ENCODE measurements around the gene SLC35B1. TPM values are rescaled to one million over a fixed set of nuclear protein-coding genes. Genes with fewer than 3 reads are reported as not detected.
"Not testable (repeated sequence)": the region's sequence is repeated elsewhere in the genome, so short reads cannot be mapped to it uniquely, and the experiment has no call there.

The SLC35B1 gene
- total RNA-seq, 3 donors from 2014 or later, result 33.0 to 44.1 (median 35.7) TPM

DNA sequence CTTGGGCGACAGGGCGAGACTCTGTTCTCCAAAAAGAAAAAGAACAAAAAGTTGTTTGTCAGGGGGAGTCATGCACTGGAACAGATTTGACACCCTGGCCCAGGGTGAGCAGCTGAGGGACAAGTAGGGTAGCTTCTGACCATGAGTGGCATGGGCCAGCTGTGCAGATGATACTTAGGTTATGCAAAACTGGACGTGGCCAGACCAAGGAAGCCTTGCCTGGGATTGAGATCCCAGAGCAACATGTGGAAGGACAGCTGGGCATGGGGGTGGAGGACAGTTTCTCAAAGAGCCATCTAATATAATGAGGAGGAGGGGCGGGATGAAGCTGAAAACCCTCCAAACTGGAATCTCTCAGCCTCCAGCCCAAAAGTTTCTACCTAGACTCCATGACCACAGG lies 19.6 kb upstream of the SLC35B1 start:
- intact Hi-C loops (cut with DNase I; ENCODE audit: low total_unique reads), result no loop called here
- Histone ChIP-seq H3K27me3 (no peaks in the 10 kb centered on the region), H3K27ac (no peak overlapping the region), H3K36me3 (no peaks in the 10 kb centered on the region), H3K4me1 (peaks cover 0 to 6% of the 10 kb centered on the region in 2 donors), H3K9me3 (no peaks in the 10 kb centered on the region), H3K4me3 (no peak overlapping the region)
- TF ChIP-seq, protein P1, sequence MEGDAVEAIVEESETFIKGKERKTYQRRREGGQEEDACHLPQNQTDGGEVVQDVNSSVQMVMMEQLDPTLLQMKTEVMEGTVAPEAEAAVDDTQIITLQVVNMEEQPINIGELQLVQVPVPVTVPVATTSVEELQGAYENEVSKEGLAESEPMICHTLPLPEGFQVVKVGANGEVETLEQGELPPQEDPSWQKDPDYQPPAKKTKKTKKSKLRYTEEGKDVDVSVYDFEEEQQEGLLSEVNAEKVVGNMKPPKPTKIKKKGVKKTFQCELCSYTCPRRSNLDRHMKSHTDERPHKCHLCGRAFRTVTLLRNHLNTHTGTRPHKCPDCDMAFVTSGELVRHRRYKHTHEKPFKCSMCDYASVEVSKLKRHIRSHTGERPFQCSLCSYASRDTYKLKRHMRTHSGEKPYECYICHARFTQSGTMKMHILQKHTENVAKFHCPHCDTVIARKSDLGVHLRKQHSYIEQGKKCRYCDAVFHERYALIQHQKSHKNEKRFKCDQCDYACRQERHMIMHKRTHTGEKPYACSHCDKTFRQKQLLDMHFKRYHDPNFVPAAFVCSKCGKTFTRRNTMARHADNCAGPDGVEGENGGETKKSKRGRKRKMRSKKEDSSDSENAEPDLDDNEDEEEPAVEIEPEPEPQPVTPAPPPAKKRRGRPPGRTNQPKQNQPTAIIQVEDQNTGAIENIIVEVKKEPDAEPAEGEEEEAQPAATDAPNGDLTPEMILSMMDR (IDR thresholded peaks at IDR 0.05), result no peak
- TF ChIP-seq POLR2A (IDR thresholded peaks at IDR 0.05), result no peak
- no peak for TF ChIP-seq POLR2AphosphoS5 (IDR thresholded peaks at IDR 0.05)
- DNase-seq (ENCODE audit: low spot score in 2 of 2), result no peak

DNA sequence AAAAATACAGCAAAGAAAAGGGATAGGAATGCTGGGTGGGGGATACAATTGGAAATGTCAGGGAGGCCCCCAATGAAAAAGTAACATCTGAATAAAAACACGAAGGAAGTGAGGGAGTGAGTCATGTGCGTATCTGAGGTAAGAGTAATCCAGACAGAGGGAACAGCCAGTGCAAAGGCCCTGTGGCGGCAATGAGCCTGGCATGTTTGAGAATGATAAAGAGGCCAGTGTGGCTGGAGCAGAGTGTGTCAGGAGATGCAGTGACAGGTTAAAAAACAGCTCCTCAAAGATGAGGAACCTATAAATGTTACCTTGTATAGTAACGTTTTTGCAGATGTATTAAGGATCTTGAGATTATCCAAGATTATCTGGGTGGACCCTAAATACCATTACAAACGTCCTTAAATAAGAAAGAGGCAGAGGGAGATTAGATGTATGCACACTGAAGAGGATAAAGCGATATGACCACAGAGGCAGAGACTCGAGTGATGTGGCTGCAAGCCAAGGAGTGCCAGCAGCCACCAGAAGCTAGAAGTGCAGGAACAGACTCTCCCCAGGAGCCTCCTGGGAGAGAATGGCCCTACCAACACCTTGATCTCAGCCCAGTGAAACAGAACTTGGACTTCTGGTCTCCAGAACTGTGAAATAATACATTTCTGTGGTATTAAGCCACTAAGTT lies 17.8 kb upstream of the SLC35B1 start:
- intact Hi-C loops (cut with DNase I; ENCODE audit: low total_unique reads), result no loop called here
- Histone ChIP-seq H3K36me3 (no peaks in the 10 kb centered on the region), H3K4me3 (no peak overlapping the region), H3K27ac (no peak overlapping the region), H3K9me3 (no peaks in the 10 kb centered on the region), H3K4me1 (peaks cover 0 to 5% of the 10 kb centered on the region in 2 donors), H3K27me3 (no peaks in the 10 kb centered on the region)
- DNase-seq (ENCODE audit: low spot score in 2 of 2), result no peak
- TF ChIP-seq POLR2A (IDR thresholded peaks at IDR 0.05) (no peak), POLR2AphosphoS5 (IDR thresholded peaks at IDR 0.05) (no peak)
- TF ChIP-seq, protein P1 (IDR thresholded peaks at IDR 0.05), result no peak

DNA sequence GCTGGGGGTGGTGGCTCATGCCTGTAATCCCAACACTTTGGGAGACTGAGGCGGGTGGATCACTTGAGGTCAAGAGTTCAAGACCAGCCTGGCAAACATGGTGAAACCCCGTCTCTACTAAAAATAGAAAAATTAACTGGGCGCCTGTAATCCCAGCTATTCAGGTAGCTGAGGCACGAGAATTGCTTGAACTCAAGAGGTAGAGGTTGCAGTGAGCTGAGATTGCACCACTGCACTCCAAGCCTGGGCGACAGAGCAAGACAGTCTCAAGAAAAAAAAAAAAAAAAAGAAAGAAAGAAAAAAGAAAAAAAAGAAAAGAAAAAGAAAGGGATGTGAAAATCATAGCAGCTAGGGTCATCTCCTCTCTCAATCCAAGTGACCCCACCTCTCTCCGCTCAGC lies 16.8 kb upstream of the SLC35B1 start:
- H3K27me3 ChIP-seq; H3K9me3 ChIP-seq; H3K36me3 ChIP-seq; H3K4me1 ChIP-seq; intact Hi-C loops (cut with DNase I; ENCODE audit: low total_unique reads); DNase-seq (ENCODE audit: low spot score in 2 of 2); H3K4me3 ChIP-seq: not testable (repeated sequence)
- H3K27ac ChIP-seq, result peak overlapping the region in 1 of 2 donors; percentile 23

DNA sequence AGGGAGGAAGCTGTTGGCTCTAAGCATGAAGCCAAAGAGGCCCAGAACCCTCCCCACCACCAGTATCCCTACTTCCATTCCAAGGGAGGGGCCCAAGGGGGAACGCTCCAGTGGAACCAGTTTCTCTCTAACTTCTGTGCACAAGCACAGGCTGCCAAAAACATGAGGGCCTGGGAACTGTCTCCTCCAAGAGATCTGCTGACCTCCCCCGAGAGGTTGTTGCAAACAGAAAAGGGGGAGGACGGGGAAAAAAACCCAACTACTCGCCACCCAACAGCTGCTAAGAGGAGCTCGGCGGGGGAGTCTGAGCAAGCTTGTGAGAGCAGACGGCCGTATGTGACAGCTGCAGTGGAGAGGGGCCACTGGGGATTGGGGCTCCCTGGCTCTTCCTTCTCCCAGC lies 15.7 kb upstream of the SLC35B1 start:
- Histone ChIP-seq H3K36me3 (no peaks in the 10 kb centered on the region), H3K27me3 (no peaks in the 10 kb centered on the region), H3K27ac (peak overlapping the region; percentile 29 to 53), H3K4me1 (no peaks in the 10 kb centered on the region), H3K9me3 (no peaks in the 10 kb centered on the region), H3K4me3 (peak overlapping the region in 1 of 3 donors; percentile 7)
- peak in 1 of 2 donors; percentile 22 for DNase-seq (ENCODE audit: low spot score in 2 of 2)
- intact Hi-C loops (cut with DNase I; ENCODE audit: low total_unique reads), result no loop called here
- TF ChIP-seq POLR2AphosphoS5 (IDR thresholded peaks at IDR 0.05), result peak in 1 of 3 donors; percentile 29
- TF ChIP-seq POLR2A (IDR thresholded peaks at IDR 0.05), result no peak

DNA sequence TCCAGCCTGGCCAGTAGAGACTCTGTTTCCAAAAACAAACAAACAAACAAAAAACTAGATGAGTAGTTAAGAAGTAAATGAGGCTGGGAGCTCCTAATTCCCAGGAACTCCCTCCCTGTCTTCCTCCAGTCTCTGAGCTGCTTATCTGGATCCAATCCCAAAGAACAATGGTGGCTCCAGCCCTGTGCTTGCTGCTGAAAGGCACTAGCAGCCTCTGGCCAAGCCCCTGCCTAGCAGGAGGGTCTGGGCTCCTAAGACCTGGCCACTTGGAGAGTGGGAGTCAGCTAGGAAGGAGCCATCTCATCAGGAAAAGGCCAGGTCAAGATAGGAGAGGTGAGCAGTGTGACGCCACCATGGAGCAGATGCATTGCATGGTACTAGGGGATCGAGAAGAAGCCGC lies 14.3 kb upstream of the SLC35B1 start:
- no peaks in the 10 kb centered on the region for H3K36me3 ChIP-seq
- no peaks in the 10 kb centered on the region for H3K9me3 ChIP-seq
- no peak overlapping the region for H3K4me3 ChIP-seq
- no peaks in the 10 kb centered on the region for H3K4me1 ChIP-seq
- no peak overlapping the region for H3K27ac ChIP-seq
- no peak for DNase-seq (ENCODE audit: low spot score in 2 of 2)
- no peaks in the 10 kb centered on the region for H3K27me3 ChIP-seq
- intact Hi-C loops (cut with DNase I; ENCODE audit: low total_unique reads), result no loop called here
- TF ChIP-seq POLR2A (IDR thresholded peaks at IDR 0.05), result no peak
- no peak for TF ChIP-seq POLR2AphosphoS5 (IDR thresholded peaks at IDR 0.05)
- TF ChIP-seq, protein P1 (IDR thresholded peaks at IDR 0.05), result no peak

DNA sequence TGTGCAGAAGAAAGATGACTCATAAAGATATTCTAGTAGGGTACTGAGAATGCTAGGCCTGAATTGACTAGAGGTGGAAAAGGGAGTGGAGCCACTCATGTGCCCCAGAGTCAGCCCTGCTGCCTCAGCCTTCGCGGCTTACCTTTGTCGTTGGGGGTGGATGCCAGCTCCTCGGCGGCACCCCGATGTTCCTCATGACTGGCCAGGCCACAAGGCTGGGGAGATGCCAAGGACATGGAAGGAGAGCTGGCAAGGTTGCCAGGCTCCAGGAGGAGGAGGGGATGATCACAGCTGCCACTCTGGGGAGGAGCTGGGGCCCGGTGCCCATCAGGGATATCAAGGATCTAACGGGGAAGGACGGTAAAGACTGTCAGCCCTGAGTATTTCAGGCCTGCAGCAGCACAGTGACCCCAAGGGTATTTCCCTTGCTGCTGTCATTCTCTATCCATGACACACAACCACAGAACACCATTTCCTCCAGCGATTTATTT lies 9.7 kb upstream of the SLC35B1 start:
- Histone ChIP-seq H3K27me3 (no peaks in the 10 kb centered on the region), H3K9me3 (no peaks in the 10 kb centered on the region), H3K36me3 (no peaks in the 10 kb centered on the region), H3K27ac (peak overlapping the region in 1 of 2 donors; percentile 39), H3K4me1 (no peaks in the 10 kb centered on the region), H3K4me3 (no peak overlapping the region)
- peak; percentile 35 to 59 for DNase-seq (ENCODE audit: low spot score in 2 of 2)
- TF ChIP-seq, protein P1 (IDR thresholded peaks at IDR 0.05), result no peak
- TF ChIP-seq POLR2AphosphoS5 (IDR thresholded peaks at IDR 0.05), result no peak
- TF ChIP-seq POLR2A (IDR thresholded peaks at IDR 0.05), result no peak
- intact Hi-C loops (cut with DNase I; ENCODE audit: low total_unique reads), result loop anchor here (5.0 kb wide), 1 partner anchor 60 kb away; no protein-coding TSS in a partner anchor

Data from breast epithelium (tissue), 4 donors.